DND-41 (cell line): Measurements from ENCODE around the gene TNRC6B.

Experiments
- CTCF ChIP-seq: IDR thresholded peaks from 2 replicates; pipeline ENCODE4 v1.5.1; 2012; ENCODE audit warnings: borderline replicate concordance, low read length, moderate library complexity, mild to moderate bottlenecking; ENCODE audit not compliant: poor library complexity, severe bottlenecking; ENCODE audit errors: extremely low read depth
- EZH2 ChIP-seq: IDR thresholded peaks from 3 replicates; pipeline ENCODE4 v1.6.1; 2012; ENCODE audit warnings: borderline replicate concordance, low read depth, mild to moderate bottlenecking, moderate library complexity, low read length, inconsistent platforms; ENCODE audit not compliant: severe bottlenecking

- no peak for TF ChIP-seq CTCF
- TF ChIP-seq EZH2 = no peak
Measured at GRCh38 chr22:40187389-40187788, 9.7 kb downstream of the TNRC6B start.
